Measurements from ENCODE around the gene ELK3. TPM values are rescaled to one million over a fixed set of nuclear protein-coding genes. Genes with fewer than 3 reads are reported as not detected.

ELK3 gene
- polyA plus RNA-seq, 2 of the 4 experiments (the other 2 are of a cell fraction): 33.1 to 38.6 TPM

DNA sequence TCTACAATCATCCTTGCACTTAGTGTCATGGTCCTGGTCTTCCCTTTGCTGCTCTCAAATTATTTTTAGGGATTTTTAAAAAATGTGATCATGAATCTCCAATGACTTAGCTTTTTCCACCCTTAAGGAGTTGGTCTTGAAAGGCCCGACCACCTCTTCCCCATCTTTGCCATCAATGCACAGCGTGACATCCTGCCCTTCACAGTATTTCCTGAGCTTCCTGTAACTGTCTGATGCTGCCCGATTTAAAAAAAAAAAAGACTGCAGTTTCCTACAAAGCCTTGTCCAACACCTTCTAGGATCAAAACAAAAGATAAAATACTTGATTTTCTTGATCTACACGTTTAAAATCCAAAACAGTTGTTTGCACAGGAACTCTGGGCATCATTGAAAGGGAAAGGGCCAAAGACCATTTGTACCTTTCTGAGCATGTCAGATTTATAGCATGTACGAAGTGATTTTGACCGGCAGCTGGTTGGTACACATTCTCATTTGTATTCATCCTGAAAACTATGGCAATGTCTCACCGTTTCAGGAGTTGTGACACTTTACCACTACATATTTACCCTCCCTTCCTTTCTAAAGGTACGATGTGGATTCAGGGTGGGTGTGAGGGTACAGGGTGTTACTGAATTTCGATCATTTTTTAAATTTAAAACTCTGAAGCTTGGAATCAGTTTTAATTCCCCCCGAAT lies 7.4 kb upstream of the ELK3 start:
- ATAC-seq: no peak
- ChIA-PET POLR2A (no interaction called here), CTCF (interaction anchor here (0.8 to 1.2 kb wide), 2 partner anchors 15 to 18 kb away, joined by 3 to 4 read pairs; no protein-coding TSS in a partner anchor)
- WGBS (ENCODE audit: missing lambda C conversion rate): 63% methylated on average over 10 of the region's 10 CpGs
- TF ChIP-seq ZNF302 (CRISPR knock-in tag; IDR thresholded peaks at IDR 0.05) (no peak), POLR2AphosphoS2 (conservative IDR thresholded peaks at IDR 0.05; ENCODE audit: low read length) (no peak), CTCF (IDR thresholded peaks at IDR 0.05) (no peak), TFCP2L1 (CRISPR knock-in tag; IDR thresholded peaks at IDR 0.05) (no peak), GATA3 (IDR thresholded peaks at IDR 0.05; ENCODE audit: borderline replicate concordance) (no peak), FOSL2 (IDR thresholded peaks at IDR 0.05) (no peak), FOSL2 (CRISPR knock-in tag; IDR thresholded peaks at IDR 0.05) (no peak), CEBPB (IDR thresholded peaks at IDR 0.05) (no peak), SREBF2 (IDR thresholded peaks at IDR 0.05) (no peak), EHMT2 (IDR thresholded peaks at IDR 0.05; ENCODE audit: low read depth) (no peak), HOXA7 (CRISPR knock-in tag; IDR thresholded peaks at IDR 0.05) (no peak), REST (IDR thresholded peaks at IDR 0.05) (no peak), RAD21 (conservative IDR thresholded peaks at IDR 0.05 in 1 of 2, IDR thresholded peaks at IDR 0.05 in 1 of 2) (no peak), EHF (CRISPR knock-in tag; IDR thresholded peaks at IDR 0.05) (no peak), NR3C1 (IDR thresholded peaks at IDR 0.05) (no peak), TP53 (CRISPR knock-in tag; IDR thresholded peaks at IDR 0.05) (no peak), CHD2 (IDR thresholded peaks at IDR 0.05; ENCODE audit: low read length, partially characterized antibody) (no peak)
- TF ChIP-seq, protein P1, sequence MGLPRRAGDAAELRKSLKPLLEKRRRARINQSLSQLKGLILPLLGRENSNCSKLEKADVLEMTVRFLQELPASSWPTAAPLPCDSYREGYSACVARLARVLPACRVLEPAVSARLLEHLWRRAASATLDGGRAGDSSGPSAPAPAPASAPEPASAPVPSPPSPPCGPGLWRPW (IDR thresholded peaks at IDR 0.05): no peak
- no peak for DNase-seq (ENCODE audit: low read depth in 1 of 2, low spot score in 1 of 2)
- Histone ChIP-seq H3K4me2 (no peak overlapping the region), H3K4me3 (no peak overlapping the region), H3K4me1 (no peaks in the 10 kb centered on the region), H3K27ac (no peak overlapping the region), H3K9me3 (no peaks in the 10 kb centered on the region)
- FAIRE-seq: no peak

GRCh38 chr12:96187956-96188355 lies 6.2 kb upstream of the ELK3 start:
- no peak for DNase-seq (ENCODE audit: low read depth in 1 of 2, low spot score in 1 of 2)
- no peaks in the 10 kb centered on the region for H3K9me3 ChIP-seq
- FAIRE-seq: no peak
- no peaks in the 10 kb centered on the region for H3K4me1 ChIP-seq
- no peak overlapping the region for H3K27ac ChIP-seq
- no peak overlapping the region for H3K4me2 ChIP-seq
- ChIA-PET CTCF (no interaction called here), POLR2A (no interaction called here)
- no peak for ATAC-seq
- H3K4me3 ChIP-seq: no peak overlapping the region
- WGBS (ENCODE audit: missing lambda C conversion rate): 94% methylated on average over 2 of the region's 2 CpGs
- no peak for TF ChIP-seq CTCF (IDR thresholded peaks at IDR 0.05)
- TF ChIP-seq HEYL (CRISPR knock-in tag; IDR thresholded peaks at IDR 0.05): no peak
- TF ChIP-seq MAX (IDR thresholded peaks at IDR 0.05): no peak
- TF ChIP-seq POLR2AphosphoS2 (conservative IDR thresholded peaks at IDR 0.05; ENCODE audit: low read length): no peak
- no peak for TF ChIP-seq REST (IDR thresholded peaks at IDR 0.05)
- TF ChIP-seq RARB (CRISPR knock-in tag; IDR thresholded peaks at IDR 0.05): no peak
- TF ChIP-seq NPAS2 (CRISPR knock-in tag; IDR thresholded peaks at IDR 0.05; ENCODE audit: borderline replicate concordance): no peak
- TF ChIP-seq ZNF302 (CRISPR knock-in tag; IDR thresholded peaks at IDR 0.05): no peak
- no peak for TF ChIP-seq FOXS1 (CRISPR knock-in tag; IDR thresholded peaks at IDR 0.05)
- TF ChIP-seq ZSCAN20 (CRISPR knock-in tag; IDR thresholded peaks at IDR 0.05): no peak

All from A549 (cell line).